HepG2 (cell line): ENCODE measurements around the gene PLPP3.

Experiments
- NFYB ChIP-seq: sonication (generic); formaldehyde crosslinking; IDR thresholded peaks from 2 replicates; pipeline ENCODE4 v1.4.0; 2020; ENCODE audit warnings: missing genetic modification reagents
- PRDM10 ChIP-seq: sonication (generic); formaldehyde crosslinking; IDR thresholded peaks from 2 replicates; pipeline ENCODE4 v1.4.0; 2020; ENCODE audit warnings: low read depth, missing genetic modification reagents
- RAD21 ChIP-seq: fragments of 450-650 bp; formaldehyde crosslinking; IDR thresholded peaks from 2 replicates; pipeline ENCODE4 v1.5.0; 2020; ENCODE audit warnings: mild to moderate bottlenecking
- ZBTB33 ChIP-seq: sonication (generic); formaldehyde crosslinking; IDR thresholded peaks from 2 replicates; pipeline ENCODE4 v1.4.0; 2020; ENCODE audit warnings: missing genetic modification reagents

- TF ChIP-seq NFYB (CRISPR knock-in tag) = no peak
- TF ChIP-seq RAD21 (CRISPR knock-in tag) = no peak
- TF ChIP-seq PRDM10 (CRISPR knock-in tag) = no peak
- TF ChIP-seq ZBTB33 (CRISPR knock-in tag) = no peak
Observed at GRCh38 chr1:56586502-56586901, 7.1 kb upstream of the PLPP3 start.
